WI38 (cell line): Measurements from ENCODE around the gene ZNF267.

Experiments
- H3K4me3 ChIP-seq: 2 replicates; pipeline ENCODE4 v1.5.1; 2011; ENCODE audit warnings: low read depth, mild to moderate bottlenecking, control low read depth, low read length
- CTCF ChIP-seq: IDR thresholded peaks from 2 replicates; pipeline ENCODE4 v1.5.1; 2012; ENCODE audit warnings: low read depth, mild to moderate bottlenecking, control low read depth, low read length

Gene ZNF267

DNA sequence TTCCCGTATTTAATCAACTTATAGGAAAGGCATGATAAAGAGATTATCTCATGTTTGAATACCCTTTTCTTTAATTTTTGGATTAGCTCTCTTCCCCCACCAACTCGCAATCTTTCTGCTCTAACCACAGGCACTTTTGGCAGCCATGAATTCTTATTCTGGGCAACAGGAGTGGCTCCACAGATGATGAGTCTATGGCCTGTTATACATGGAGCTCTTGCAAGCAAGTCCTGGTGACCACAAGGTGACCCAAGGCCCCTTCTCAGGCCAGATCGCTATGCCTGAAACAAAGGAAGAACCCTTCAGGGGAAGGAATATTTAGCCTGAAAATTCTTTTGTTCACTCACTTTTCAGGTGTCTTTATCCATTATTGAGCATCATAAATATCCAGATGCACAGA, 10.8 kb upstream of the ZNF267 start:
- TF ChIP-seq CTCF: no peak
- no peak overlapping the region for H3K4me3 ChIP-seq

- TF ChIP-seq CTCF: no peak
- no peak overlapping the region for H3K4me3 ChIP-seq
Measured at GRCh38 chr16:31868164-31868563, 5.4 kb upstream of the ZNF267 start.

DNA sequence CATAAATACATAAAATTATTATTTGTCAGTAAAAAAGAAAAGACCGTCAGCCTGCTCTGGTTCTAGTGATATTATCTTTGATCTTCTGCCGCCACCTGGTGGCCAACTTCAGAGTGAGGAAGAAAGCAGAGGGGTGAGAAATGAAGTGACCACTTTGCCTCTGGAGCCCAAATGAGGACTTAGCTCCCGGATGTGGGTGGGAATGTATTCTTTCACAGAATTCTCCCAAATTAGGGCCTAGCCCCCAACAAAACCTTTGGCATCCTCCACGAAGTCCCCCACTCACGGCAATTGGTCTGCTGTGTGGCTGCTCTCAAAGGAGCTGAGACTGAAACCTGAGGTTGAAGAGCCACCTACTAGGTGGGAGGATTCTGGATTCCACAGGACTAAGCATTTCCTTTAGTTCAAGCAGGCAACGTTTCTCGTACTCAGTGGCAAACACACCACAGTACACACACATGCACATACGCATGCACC, 4.9 kb upstream of the ZNF267 start:
- no peak overlapping the region for H3K4me3 ChIP-seq
- TF ChIP-seq CTCF: peak; percentile 62

DNA sequence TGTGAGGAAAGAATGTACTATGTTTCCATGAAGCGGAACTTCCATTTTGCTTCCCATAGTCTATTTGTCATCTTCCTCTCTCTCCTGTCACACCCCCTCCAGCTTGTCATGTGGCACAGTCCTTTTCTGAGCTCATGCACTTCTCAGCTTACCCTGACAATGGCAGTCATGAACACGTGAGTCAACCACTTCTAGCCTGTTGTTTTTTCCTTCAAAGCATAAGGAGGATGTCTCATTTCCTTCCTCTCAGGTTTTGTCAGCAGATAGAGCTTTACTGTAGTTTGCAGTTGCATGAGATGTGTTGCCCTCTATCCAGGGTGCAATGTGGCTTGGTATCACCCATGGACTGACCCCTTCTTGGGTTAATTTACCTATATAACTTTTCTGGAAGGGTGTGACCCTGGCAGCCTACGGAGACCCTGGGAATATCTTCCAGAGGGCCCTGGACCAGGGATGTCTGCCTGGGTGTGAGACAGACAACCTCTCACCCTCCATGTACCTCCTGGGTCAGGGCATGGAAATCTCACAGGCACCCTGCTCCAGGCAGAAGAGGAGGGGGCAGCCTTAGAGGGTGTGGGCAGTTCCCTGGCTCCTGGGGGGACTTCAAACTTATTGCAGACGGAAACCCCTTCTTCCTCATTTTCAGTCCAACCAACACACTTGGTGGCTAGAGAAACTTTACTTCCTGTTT, 4.0 kb upstream of the ZNF267 start:
- no peak overlapping the region for H3K4me3 ChIP-seq
- TF ChIP-seq CTCF: no peak

DNA sequence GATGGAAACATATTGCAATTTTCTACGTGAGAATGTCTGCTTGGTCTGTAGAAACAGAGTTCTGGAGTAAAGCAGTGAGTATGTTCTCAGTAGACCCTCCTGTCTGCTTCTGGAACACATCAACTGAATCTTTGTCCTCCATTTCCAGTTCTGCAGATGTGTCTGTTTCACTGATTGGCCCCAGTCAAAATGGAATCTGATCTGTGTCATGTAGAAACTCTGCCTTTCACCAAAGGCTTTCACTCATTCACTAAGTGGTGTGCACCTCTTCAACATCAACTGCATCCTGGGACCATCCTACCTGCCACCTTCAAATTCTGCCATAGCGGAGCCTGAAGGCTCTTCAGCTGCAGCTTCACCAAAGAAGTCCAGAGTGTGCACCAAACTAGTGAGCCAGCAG, 2.8 kb upstream of the ZNF267 start:
- no peak overlapping the region for H3K4me3 ChIP-seq
- no peak for TF ChIP-seq CTCF

- no peak overlapping the region for H3K4me3 ChIP-seq
- TF ChIP-seq CTCF: no peak
Measured at GRCh38 chr16:31871510-31871909, 2.1 kb upstream of the ZNF267 start.

GRCh38 chr16:31872201-31872600, 1.4 kb upstream of the ZNF267 start:
- no peak for TF ChIP-seq CTCF
- H3K4me3 ChIP-seq: no peak overlapping the region
